OCI-LY7 (cell line): ENCODE results near the gene SF3A1.

ENCODE experiments used
- CTCF ChIP-seq: fragments of 200-600 bp; sonication (generic); conservative IDR thresholded peaks from 2 replicates; pipeline ENCODE4 v1.5.1; 2014; ENCODE audit warnings: mild to moderate bottlenecking, antibody characterized with exemption, low read length, moderate library complexity, mixed read lengths
- EZH2phosphoT487 ChIP-seq: fragments of 200-600 bp; sonication (generic); IDR thresholded peaks from 2 replicates; pipeline ENCODE4 v1.6.1; 2018; ENCODE audit warnings: low read depth, borderline replicate concordance, mild to moderate bottlenecking, mixed run types, antibody characterized with exemption, low read length, moderate library complexity, mixed read lengths

DNA sequence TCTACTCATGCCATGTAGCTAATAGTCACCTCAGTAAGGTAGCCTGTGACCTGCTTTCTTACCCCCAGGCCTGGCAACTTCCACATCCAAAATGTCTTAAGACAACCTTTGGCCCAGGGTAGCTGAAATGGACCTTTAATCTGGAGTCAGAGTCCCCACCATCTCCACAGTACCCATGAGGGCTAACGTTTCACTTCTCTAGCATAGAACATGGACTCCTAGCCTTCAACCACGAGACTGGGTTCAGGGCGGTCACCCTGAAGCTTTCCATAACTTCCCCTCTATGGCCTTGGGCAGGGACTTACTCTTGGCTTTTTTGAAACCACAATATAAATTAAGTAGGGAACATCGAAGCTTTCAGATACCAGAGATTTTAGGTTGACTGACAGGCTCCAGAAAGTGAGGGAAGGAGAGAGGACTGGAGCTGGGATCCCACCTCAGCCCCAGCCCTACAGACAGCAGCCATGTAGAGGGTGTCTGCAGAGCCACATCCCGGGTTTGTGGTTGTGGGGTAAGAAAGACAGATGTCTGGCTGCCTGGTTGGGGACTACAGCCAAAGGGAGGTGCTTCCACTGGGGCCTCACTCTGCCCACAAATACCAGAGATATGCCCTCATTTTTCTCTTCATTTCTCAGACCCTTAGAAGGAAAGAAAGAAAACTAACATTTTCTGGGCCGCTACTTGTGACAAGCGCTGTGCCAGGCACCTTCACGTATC, 32.5 kb downstream of the SF3A1 start:
- TF ChIP-seq CTCF (no peak), EZH2phosphoT487 (no peak)
